AG10803 (cell line): ENCODE measurements around the gene AXL.

ENCODE experiments used
- DNase-seq: peaks from one replicate; pipeline ENCODE4 v3.0.0; 2010; ENCODE audit warnings: low read depth
- H3K4me3 ChIP-seq: 2 replicates; pipeline ENCODE4 v1.5.1; 2011; ENCODE audit warnings: mild to moderate bottlenecking, low read length, control low read depth
- CTCF ChIP-seq: conservative IDR thresholded peaks from 2 replicates; pipeline ENCODE4 v1.5.1; 2011; ENCODE audit warnings: mild to moderate bottlenecking, low read length, control low read depth, inconsistent platforms

AXL gene

GRCh38 chr19:41261474-41262190 lies 42.6 kb downstream of the AXL start:
- no peak for DNase-seq
- peak overlapping the region; percentile 74 for H3K4me3 ChIP-seq
- no peak for TF ChIP-seq CTCF

- DNase-seq = peak; percentile 81
- H3K4me3 ChIP-seq = peak overlapping the region; percentile 88
- no peak for TF ChIP-seq CTCF
These were observed 44.2 kb downstream of the AXL start for GRCh38 chr19:41263042-41263849.

GRCh38 chr19:41263850-41264580 lies 45.0 kb downstream of the AXL start, which contains the start of gene HNRNPUL1:
HNRNPUL1 (plus strand) TSS chr19:41264372; CDS start chr19:41264504, 132 bp downstream.
- TF ChIP-seq CTCF = peak; percentile 24
- peak; percentile 100 for DNase-seq
- H3K4me3 ChIP-seq = peak within 1 kb of the TSS; percentile 90

GRCh38 chr19:41264581-41265394 lies 45.8 kb downstream of the AXL start:
- H3K4me3 ChIP-seq = peak overlapping the region; percentile 90
- DNase-seq = peak; percentile 44
- no peak for TF ChIP-seq CTCF

GRCh38 chr19:41265395-41266153 lies 46.6 kb downstream of the AXL start:
- peak; percentile 34 for DNase-seq
- no peak for TF ChIP-seq CTCF
- H3K4me3 ChIP-seq = peak overlapping the region; percentile 90

- no peak for TF ChIP-seq CTCF
- no peak for DNase-seq
- no peak overlapping the region for H3K4me3 ChIP-seq
These were observed 50.0 kb downstream of the AXL start for GRCh38 chr19:41269055-41269454.
